ENCODE measurements around the gene BMI1. TPM values are rescaled to one million over a fixed set of nuclear protein-coding genes. Genes with fewer than 3 reads are reported as not detected.

The BMI1 gene
- total and polyA plus RNA-seq, 2 experiments from 2014 or later: 2.3 to 10.7 TPM

GRCh38 chr10:22310928-22311327, 10.0 kb upstream of the BMI1 start (continued):
- TF ChIP-seq STAT1 (IDR thresholded peaks at IDR 0.05; ENCODE audit: unreplicated experiment) (no peak), EZH2 (IDR thresholded peaks at IDR 0.05; ENCODE audit: low read depth, unreplicated experiment) (no peak), CREB1 (CRISPR knock-in tag; IDR thresholded peaks at IDR 0.05; ENCODE audit: low read depth) (no peak)

- Mint-ChIP-seq H3K36me3 (ENCODE audit: low read depth) (no peaks in the 10 kb centered on the region), H3K4me1 (peaks cover 25% of the 10 kb centered on the region), H3K4me3 (peak overlapping the region; percentile 84), H3K27ac (no peak overlapping the region), H3K27me3 (ENCODE audit: insufficient read depth, low read depth, poor library complexity) (peaks cover 57% of the 10 kb centered on the region), H3K9me3 (peaks cover under 1% of the 10 kb centered on the region; the same call in 2 of the 3 replicates)
- Histone ChIP-seq H3K36me3 (ENCODE audit: insufficient read depth) (no peaks in the 10 kb centered on the region), H3K4me2 (peak overlapping the region; percentile 83; the same call in 1 of the 2 replicates), H3K4me1 (ENCODE audit: insufficient read depth) (peaks cover 42% of the 10 kb centered on the region), H3K9me2 (ENCODE audit: insufficient read depth) (no peaks in the 10 kb centered on the region), H3K27me3 (ENCODE audit: insufficient read depth) (peaks cover 84% of the 10 kb centered on the region), H3K27ac (ENCODE audit: low read depth) (no peak overlapping the region), H3F3A (replicated peaks; ENCODE audit: low read depth) (peaks cover 18% of the 10 kb centered on the region), H2AFZ (no peak overlapping the region), H3K79me2 (replicated peaks; ENCODE audit: insufficient read depth) (no peaks in the 10 kb centered on the region), H4K20me1 (replicated peaks; ENCODE audit: insufficient read depth) (peaks cover 20% of the 10 kb centered on the region), H3K4me3 (peak overlapping the region; percentile 61; the same call in 1 of the 2 replicates)
- ATAC-seq (no peak), DNase-seq (ENCODE audit: low spot score) (no peak)
- TF ChIP-seq STAT1 (IDR thresholded peaks at IDR 0.05; ENCODE audit: unreplicated experiment) (no peak), ZNF114 (CRISPR knock-in tag; IDR thresholded peaks at IDR 0.05) (no peak)
Observed at GRCh38 chr10:22314852-22315251, 6.0 kb upstream of the BMI1 start.

- Mint-ChIP-seq H3K27me3 (ENCODE audit: insufficient read depth, low read depth, poor library complexity) (peaks cover 62% of the 10 kb centered on the region), H3K4me1 (peaks cover 29% of the 10 kb centered on the region), H3K4me3 (peak overlapping the region; percentile 84), H3K36me3 (ENCODE audit: low read depth) (peaks cover 3% of the 10 kb centered on the region; the same call in 2 of the 3 replicates), H3K27ac (no peak overlapping the region), H3K9me3 (peaks cover 5% of the 10 kb centered on the region; the same call in 2 of the 3 replicates)
- no peak for TF ChIP-seq CREB1 (CRISPR knock-in tag; IDR thresholded peaks at IDR 0.05; ENCODE audit: low read depth)
- peak; percentile 69 for TF ChIP-seq EZH2 (IDR thresholded peaks at IDR 0.05; ENCODE audit: low read depth, unreplicated experiment)
- Histone ChIP-seq H3K4me3 (peak overlapping the region; percentile 61), H3K36me3 (ENCODE audit: insufficient read depth) (no peaks in the 10 kb centered on the region), H3K79me2 (replicated peaks; ENCODE audit: insufficient read depth) (no peaks in the 10 kb centered on the region), H3K27ac (ENCODE audit: low read depth) (no peak overlapping the region), H3K4me2 (peak overlapping the region; percentile 83), H3K9me2 (ENCODE audit: insufficient read depth) (no peaks in the 10 kb centered on the region), H3K4me1 (ENCODE audit: insufficient read depth) (peaks cover 45% of the 10 kb centered on the region), H3F3A (replicated peaks; ENCODE audit: low read depth) (peaks cover 21% of the 10 kb centered on the region), H2AFZ (peak overlapping the region; percentile 45; the same call in 1 of the 2 replicates), H4K20me1 (replicated peaks; ENCODE audit: insufficient read depth) (peaks cover 21% of the 10 kb centered on the region), H3K27me3 (ENCODE audit: insufficient read depth) (peaks cover 90% of the 10 kb centered on the region)
- DNase-seq (ENCODE audit: low spot score) (peak; percentile 87), ATAC-seq (peak; percentile 55)
Observed at GRCh38 chr10:22315455-22316285, 5.2 kb upstream of the BMI1 start.

GRCh38 chr10:22316286-22317075, 4.4 kb upstream of the BMI1 start, which contains the start of gene COMMD3:
Gene COMMD3 (plus strand): TSS chr10:22316388. CDS start chr10:22316418, 30 bp downstream.
- TF ChIP-seq EZH2phosphoT487 (IDR thresholded peaks at IDR 0.05; ENCODE audit: unreplicated experiment): no peak
- no peak for TF ChIP-seq NANOG (IDR thresholded peaks at IDR 0.05; ENCODE audit: borderline replicate concordance)
- TF ChIP-seq ZNF114 (CRISPR knock-in tag; IDR thresholded peaks at IDR 0.05): no peak
- 0 out of 2 replicates have a peak, but pooled peaks have one; percentile 6 for TF ChIP-seq CREB1 (CRISPR knock-in tag; IDR thresholded peaks at IDR 0.05; ENCODE audit: low read depth)
- TF ChIP-seq REST (IDR thresholded peaks at IDR 0.05; ENCODE audit: unreplicated experiment): no peak
- TF ChIP-seq ZNF331 (CRISPR knock-in tag; IDR thresholded peaks at IDR 0.05; ENCODE audit: low read depth): no peak
- no peak for TF ChIP-seq STAT1 (IDR thresholded peaks at IDR 0.05; ENCODE audit: unreplicated experiment)
- no peak for TF ChIP-seq ETS1 (IDR thresholded peaks at IDR 0.05)
- peak; percentile 69 for TF ChIP-seq EZH2 (IDR thresholded peaks at IDR 0.05; ENCODE audit: low read depth, unreplicated experiment)
- H3F3A ChIP-seq (replicated peaks; ENCODE audit: low read depth): peaks cover 21% of the 10 kb centered on the region
- peak within 1 kb of the TSS; percentile 61 for H3K4me3 ChIP-seq
- Mint-ChIP-seq H3K9me3 (peaks cover 5% of the 10 kb centered on the region; the same call in 2 of the 3 replicates), H3K27me3 (ENCODE audit: insufficient read depth, low read depth, poor library complexity) (peaks cover 67% of the 10 kb centered on the region), H3K36me3 (ENCODE audit: low read depth) (peaks cover 3% of the 10 kb centered on the region; the same call in 2 of the 3 replicates), H3K4me3 (peak within 1 kb of the TSS; percentile 84), H3K27ac (no peak within 1 kb of the TSS), H3K4me1 (peaks cover 29% of the 10 kb centered on the region)
- H3K4me1 ChIP-seq (ENCODE audit: insufficient read depth): peaks cover 45% of the 10 kb centered on the region
- H3K79me2 ChIP-seq (replicated peaks; ENCODE audit: insufficient read depth): no peaks in the 10 kb centered on the region
- H3K27ac ChIP-seq (ENCODE audit: low read depth): no peak within 1 kb of the TSS
- peak within 1 kb of the TSS; percentile 86 for H2AFZ ChIP-seq
- no peaks in the 10 kb centered on the region for H3K36me3 ChIP-seq (ENCODE audit: insufficient read depth)
- H3K9me2 ChIP-seq (ENCODE audit: insufficient read depth): no peaks in the 10 kb centered on the region
- H3K27me3 ChIP-seq (ENCODE audit: insufficient read depth): peaks cover 85% of the 10 kb centered on the region
- peak within 1 kb of the TSS; percentile 85 for H3K4me2 ChIP-seq
- ATAC-seq (peak; percentile 69), DNase-seq (ENCODE audit: low spot score) (peak; percentile 92)
- peaks cover 21% of the 10 kb centered on the region for H4K20me1 ChIP-seq (replicated peaks; ENCODE audit: insufficient read depth)
